GM19099 (cell line): ENCODE results near the gene UGT1A3.

Source experiments
- POLR2A ChIP-seq: IDR thresholded peaks from 3 replicates; pipeline ENCODE4 v1.6.1; 2011; ENCODE audit warnings: low read depth; ENCODE audit not compliant: insufficient read length; ENCODE audit errors: extremely low read depth

UGT1A3 gene

DNA sequence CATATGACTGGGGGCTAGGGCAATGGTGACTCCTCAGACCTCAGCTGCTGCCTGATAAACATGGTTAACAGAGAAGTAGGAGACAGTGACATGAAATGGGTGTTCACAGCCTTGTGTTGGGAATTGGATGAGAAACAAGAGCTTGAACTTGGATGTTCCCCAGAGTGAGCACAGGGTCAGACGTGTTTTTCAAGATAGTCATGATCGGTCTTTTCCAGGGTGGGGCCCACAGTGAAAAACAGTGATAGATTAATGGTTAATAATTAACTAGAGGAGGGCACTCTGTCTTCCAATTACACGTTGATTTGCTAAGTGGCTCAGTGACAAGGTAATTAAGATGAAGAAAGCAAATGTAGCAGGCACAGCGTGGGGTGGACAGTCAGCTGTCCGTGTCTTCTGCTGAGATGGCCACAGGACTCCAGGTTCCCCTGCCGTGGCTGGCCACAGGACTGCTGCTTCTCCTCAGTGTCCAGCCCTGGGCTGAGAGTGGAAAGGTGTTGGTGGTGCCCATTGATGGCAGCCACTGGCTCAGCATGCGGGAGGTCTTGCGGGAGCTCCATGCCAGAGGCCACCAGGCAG, at the start of gene UGT1A3:
UGT1A3 (plus strand) TSS at position 320 of the 579 bp plus-strand sequence; CDS start at position 405, 85 bp downstream.
- TF ChIP-seq POLR2A, result no peak

DNA sequence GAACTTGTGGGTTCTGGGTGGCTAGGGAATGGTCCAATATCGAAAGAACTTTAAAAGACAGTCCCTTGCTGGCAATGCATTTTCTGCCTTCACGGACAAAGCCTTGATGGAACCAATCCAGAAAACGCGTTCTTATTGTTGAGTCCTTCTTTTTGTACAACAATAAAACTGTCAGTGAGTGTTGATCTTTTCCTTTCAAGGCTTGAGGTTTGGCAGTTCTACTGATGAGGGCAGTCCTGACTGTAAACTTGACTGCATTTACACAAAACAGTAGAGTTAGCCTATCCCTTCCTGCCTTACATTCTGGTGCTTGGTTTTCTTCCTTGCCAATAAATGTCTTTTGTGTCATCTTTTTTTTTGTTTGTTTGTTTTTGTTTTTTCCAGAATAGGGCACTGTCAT, 49.6 kb upstream of the UGT1A3 start:
- TF ChIP-seq POLR2A, result no peak

DNA sequence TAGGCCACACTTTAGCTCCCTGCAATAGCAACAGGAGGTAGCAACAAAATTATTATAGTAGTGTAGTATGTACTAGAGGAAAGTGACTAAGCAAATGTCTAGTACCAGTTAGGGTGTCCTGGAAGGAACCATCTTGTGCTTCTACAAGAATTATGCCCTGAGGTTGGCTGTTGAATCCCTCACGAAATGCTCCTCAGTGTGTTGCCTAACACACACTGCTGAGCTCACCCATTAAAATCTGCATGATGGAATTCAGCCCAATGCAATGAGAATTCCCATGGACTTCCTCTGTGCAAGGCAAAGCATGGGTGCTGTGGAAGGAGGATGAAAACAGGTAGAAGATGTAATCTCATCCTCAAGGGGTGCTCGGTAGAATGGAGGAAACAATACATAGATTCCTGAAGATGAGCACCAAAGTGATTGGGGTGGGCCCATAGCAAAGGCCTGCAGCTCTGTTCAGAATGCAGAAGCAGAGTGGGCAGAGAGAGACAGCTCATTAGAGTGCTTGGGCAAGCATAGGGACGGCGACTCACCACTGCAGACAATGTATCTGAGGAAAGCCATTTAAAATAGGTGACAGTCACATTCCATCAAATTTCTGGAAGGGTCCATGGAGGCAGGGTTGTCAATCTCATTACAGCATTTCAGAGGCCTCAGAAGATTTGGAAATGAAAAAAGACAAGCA, 48.3 kb upstream of the UGT1A3 start:
- no peak for TF ChIP-seq POLR2A

DNA sequence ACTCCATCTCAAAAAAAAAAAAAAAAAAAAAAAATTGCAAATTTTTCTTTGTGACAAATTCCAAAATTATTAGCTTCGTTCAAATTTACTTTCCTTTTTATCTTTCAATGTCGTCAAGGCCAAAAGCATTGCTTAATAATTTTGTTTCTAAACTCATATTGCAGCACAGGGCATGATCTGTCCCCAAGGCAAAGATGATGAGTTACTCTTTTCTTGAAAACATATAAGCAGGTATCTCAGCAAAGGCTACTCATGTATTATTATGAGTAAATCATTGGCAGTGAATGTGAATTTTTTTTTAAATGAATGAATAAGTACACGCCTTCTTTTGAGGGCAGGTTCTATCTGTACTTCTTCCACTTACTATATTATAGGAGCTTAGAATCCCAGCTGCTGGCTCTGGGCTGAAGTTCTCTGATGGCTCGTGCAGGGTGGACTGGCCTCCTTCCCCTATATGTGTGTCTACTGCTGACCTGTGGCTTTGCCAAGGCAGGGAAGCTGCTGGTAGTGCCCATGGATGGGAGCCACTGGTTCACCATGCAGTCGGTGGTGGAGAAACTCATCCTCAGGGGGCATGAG, 47.2 kb upstream of the UGT1A3 start, which contains the start of gene UGT1A7:
UGT1A7 (plus strand) TSS at position 381 of the 579 bp plus-strand sequence; CDS start at position 418, 37 bp downstream.
- TF ChIP-seq POLR2A, result no peak

DNA sequence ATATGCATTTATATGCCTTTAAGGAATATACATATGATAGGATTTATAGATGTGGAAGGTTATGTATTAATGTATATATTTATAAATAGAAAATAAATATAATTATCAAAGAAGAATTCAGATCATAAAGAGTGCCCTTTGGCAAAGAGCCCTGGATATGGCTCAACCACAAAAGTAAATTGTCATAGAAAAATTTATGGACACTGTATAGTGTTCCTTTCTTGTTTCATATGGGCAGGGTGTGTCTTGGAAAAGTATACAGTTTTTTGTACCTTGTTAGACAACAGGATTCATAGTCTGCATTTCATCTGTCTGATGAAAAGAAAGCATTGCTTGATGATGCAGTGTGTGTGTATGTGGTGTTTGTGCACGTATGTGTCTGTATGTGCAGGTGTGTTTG, 44.2 kb upstream of the UGT1A3 start:
- no peak for TF ChIP-seq POLR2A

DNA sequence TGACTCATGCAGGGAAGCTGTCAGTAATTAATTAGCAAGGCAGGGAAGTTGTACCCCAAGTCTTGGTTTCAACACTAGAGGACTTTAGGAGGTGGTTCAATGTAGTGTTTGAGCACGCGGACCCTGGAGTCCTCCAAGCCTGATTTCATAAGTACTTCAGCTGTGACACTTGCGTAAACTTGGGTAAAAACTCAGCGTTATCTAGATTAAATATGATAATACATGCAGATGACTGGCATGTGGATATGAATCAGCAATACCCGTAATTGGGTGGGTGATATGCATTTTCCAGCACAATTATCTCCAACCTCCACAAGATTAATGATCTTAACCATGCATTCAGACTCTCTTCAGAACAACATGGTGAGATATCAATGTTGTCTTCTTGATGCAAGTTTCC, 41.9 kb upstream of the UGT1A3 start:
- TF ChIP-seq POLR2A, result no peak

DNA sequence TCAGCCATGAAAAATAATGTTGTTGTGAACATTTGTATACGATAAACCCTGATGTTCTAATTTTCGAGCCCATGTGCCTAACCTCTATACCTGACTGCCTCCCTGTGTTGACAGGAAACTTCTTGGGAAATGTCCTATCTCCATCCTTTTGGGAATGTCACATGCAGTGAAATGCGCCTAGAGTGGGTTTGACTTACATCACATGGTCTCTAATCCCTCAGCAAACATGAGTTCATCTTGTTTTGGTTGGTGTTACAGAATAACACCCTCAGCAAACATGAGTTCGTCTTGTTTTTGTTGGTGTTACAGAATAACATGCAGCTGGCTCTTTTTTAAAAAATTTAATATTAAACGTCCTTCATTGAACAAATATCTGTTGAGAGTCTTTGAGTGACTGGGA, 40.5 kb upstream of the UGT1A3 start:
- no peak for TF ChIP-seq POLR2A

DNA sequence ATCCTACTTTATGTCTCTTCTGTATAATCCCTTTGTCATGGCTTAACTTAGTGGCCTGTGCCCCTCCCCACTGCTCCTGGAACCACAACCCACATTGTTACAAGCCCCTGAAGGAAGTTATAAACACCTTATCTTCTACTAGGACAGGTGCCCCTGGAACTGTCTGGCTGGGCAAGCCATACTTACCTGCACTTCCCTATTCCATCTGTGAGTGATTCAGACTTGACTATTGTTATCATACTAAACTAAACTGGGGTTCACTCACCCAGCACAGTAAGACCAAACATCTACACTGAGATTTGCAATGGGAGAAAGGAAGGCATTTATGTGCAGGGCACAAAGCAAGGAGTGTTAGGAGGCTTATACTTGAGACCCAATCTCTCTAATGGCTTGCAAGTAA, 39.8 kb upstream of the UGT1A3 start:
- no peak for TF ChIP-seq POLR2A

DNA sequence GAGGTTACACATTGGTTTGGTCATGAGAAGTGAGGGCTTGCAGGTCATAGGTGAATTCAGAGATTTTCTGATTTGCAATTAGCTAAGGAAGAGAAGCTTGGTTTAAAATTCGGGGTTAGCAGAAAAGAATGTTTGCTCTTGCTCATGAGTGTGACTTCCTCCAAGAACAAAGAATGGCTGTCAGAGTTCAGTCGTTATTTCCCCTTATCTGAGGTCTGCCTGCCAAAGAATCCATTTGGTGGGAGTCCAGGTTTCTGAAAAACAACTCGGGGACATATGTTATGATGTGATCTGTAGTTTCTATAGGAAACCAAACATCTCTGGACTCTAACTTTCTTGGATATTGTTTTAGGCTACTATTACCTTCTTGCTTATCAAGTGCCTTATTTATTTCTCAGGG, 39.3 kb upstream of the UGT1A3 start:
- TF ChIP-seq POLR2A, result no peak

DNA sequence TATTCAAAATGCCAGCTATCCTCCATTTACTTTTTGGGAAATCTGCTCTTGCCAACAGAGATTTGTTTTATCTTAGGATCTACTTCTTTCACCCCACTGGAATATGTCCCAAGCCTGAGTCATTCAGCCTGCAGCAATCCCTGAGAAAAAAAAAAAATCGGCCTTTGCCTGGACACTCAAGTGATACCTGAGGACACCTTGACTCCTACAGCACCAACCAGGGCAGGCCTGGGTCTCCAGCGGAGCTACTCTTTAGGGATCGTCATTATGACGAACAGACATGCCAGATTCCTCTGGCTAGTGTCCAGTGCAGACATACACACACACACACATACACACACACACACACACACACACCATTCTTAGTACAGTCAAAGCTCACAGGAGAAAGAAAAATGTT, 38.4 kb upstream of the UGT1A3 start:
- TF ChIP-seq POLR2A, result no peak

DNA sequence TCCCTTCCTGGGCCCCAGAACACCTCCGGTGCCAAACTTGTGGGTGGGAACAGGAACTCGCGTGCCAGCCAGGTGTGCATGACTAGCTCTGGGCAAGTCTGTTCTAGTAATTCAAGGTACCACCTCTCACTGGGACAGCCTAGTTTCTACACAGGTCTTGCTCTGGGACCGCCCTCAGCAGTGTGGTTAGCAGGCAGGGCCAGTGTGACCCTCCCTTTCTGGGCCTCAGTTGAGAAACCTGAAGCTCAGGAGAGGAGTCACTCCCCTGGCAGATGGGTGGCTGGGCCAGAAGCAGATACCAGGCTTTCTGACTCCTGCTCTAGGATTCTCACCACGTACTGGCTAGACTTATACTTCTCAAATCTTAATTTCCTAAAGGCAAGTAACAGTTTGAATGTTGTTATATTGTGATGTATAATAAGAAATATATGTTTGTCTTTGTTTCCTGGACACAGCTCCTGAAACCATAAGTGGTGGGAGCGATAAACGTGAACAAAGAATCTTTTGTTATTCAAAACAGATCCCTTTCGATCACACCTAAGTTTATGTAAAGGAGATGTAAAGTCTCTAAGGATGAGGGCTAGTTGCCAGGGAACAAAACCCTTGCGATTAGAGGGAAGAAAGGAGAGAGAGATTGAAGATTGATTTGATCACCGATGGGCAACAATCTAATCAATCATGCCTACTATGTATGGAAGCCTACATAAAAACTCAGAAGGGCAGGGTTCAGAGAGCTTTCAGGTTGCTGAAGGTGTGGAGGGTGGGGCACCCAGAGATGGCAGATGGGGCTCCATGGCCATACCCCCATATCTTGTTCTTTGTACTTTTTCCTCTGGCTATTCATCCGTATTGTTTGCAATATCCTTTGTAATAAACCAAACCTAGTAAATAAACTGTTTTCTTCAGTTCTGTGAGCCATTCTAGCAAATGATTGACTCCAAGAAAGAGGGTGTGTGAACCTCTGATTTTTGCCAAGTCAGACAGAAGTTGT, 37.1 kb upstream of the UGT1A3 start:
- no peak for TF ChIP-seq POLR2A

DNA sequence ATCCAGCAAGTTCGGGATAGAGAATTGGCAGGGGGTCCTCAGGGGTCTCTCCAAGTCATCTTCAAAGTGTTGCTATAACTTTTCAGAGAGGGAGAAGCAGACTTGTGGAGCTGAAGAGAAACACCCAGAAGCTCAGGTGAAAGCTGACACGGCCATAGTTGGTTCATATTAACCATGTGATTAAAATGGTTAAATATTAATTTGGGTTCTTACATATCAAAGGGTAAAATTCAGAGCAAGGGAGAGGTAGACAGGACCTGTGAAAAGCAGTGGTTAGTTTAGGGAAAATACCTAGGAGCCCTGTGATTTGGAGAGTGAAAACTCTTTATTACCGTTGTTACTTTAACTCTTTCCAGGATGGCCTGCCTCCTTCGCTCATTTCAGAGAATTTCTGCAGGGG, 36.2 kb upstream of the UGT1A3 start, which contains the start of gene UGT1A6:
UGT1A6 (plus strand) TSS at position 243 of the 400 bp plus-strand sequence; CDS start at position 358, 115 bp downstream.
- no peak for TF ChIP-seq POLR2A

DNA sequence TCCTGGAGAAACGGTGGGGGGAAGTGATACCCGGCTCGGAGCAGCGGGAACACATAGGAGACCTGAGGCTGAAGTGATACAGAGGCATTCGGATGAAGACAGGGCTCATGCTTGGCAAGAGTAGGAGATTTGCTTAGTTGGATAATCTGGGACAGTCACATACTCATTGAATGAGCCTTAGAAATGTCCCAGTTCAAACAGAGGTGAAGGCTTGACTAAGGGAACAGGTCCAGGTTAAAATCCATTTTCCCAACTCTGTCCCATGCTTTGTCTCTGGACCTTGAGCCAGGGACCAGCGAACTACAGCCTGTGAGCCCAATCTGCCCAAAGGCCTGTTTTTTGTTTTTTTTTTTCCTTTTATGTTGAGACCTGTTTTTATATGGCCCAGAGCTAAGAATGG, 34.9 kb upstream of the UGT1A3 start:
- no peak for TF ChIP-seq POLR2A

DNA sequence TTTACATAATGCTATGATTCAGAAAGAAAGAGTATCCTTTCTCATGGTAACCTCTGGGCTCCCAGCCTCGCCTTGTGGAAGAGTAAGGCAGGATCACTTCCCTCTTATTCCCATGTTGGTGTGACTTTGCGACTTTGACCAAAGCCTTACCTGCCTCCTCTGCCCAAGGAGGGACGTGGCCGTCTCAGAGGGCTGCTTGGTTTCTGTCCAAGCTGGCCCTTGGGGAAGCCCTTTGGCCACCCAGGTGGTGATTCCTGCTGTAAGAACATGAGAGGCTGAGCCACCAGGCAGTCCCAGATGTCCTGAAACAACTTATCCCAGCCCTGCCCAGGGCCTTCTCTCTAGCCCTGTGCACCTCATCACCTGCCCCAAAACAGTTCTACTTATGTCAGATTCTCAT, 30.1 kb upstream of the UGT1A3 start:
- TF ChIP-seq POLR2A, result no peak
